ENCODE data around the gene UCN2.
"Not testable (repeated sequence)": the region's sequence is repeated elsewhere in the genome, so short reads cannot be mapped to it uniquely, and the experiment has no call there.

The UCN2 gene

DNA sequence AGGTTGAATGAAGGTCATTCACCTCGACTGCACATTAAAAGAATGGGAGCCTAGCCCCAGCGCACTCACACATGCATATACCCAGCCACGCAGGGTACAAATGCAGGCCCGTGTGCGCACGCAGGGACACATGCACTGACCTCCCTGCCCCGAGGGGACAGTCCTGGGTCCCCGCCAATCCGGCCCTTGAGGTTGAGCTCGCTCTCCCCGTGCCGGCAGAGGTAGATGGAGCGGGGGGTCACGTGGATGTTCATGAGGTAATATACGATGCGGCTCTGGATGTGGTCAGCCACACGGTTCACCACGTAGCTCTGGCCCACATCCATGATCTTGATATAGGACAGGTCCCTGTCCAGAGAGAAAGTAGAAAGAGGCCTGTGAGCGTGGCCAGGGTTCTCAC is 27.5 kb downstream of the UCN2 start:
- no peak for DNase-seq (ENCODE audit: low read depth)

GRCh38 chr3:48535578-48535977 is 28.0 kb downstream of the UCN2 start:
- DNase-seq (ENCODE audit: low read depth) = no peak

- no peak for DNase-seq (ENCODE audit: low read depth)
Observed at GRCh38 chr3:48532977-48533337, 30.6 kb downstream of the UCN2 start.

DNA sequence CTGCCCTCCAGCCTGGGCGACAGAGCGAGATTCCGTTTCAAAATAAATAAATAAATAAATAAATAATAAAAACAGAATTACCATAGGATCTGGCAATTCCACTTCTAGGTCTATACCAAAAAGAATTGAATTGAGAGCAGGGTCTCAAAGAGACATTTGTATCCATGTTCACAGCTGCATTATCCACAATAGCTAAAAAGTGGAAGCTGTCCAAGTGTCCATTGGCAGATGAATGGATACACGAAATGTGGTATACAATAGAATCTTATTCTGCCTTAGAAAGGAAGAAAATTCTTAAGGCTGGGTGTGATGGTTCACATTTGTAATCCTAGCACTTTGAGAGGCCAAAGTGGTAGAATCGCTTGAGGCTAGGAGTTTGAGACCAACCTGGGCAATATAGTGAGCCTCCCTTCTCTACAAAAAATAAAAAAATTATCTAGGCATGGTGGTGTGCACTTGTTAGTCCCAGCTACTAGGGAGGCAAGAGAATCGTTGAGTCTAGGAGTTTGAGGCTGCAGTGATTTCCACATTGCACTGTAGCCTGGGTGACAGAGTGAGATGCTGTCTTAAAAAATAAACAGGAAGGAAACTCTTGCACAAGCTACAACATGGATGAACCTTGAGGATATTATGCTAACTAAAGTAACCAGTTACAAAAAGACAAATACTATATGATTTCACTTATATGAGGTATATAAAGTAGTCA is 31.2 kb downstream of the UCN2 start:
- no peak for DNase-seq (ENCODE audit: low read depth)

GRCh38 chr3:48530701-48531100 is 32.9 kb downstream of the UCN2 start:
- DNase-seq (ENCODE audit: low read depth) = not testable (repeated sequence)

DNA sequence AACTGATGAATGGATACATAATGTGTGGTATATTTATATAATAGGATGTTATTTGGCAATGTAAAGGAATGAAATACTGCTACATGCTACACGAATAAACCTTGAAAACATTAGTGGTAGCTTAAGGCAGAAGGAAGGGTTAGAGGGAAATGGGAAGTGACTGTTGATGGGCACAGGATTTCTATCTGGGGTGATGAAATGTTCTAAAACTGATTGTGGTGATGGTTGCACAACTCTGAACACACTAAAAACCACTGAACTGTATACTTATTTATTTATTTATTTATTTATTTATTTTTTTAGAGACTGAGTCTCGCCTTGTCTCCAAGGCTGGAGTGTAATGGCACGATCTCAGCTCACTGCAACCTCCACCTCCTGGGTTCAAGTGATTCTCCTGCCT is 34.8 kb downstream of the UCN2 start:
- no peak for DNase-seq (ENCODE audit: low read depth)

GRCh38 chr3:48528048-48528447 is 35.5 kb downstream of the UCN2 start:
- no peak for DNase-seq (ENCODE audit: low read depth)

DNA sequence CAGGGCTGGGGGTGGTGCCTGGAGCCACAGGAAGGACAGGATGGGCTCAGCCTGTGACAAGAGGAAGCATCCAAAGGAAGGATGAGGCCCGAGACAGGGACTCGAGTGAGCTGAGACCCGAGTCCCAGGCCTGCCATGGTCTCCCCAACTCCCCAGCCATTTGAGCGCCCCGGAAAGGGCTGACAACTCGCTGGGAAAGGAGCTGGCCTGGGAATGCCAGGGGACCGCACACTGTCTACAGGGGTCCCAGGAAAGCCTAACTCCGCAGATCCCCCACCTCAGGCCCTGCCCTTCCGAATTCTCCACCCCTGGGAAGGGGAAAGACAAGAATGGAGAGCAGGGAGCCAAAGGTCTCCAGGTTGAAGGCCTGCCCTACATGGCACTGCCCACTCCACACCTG is 38.6 kb downstream of the UCN2 start:
- no peak for DNase-seq (ENCODE audit: low read depth)

GRCh38 chr3:48521635-48522034 is 41.9 kb downstream of the UCN2 start:
- DNase-seq (ENCODE audit: low read depth) = no peak

GRCh38 chr3:48519277-48519643 is 44.3 kb downstream of the UCN2 start:
- no peak for DNase-seq (ENCODE audit: low read depth)

DNA sequence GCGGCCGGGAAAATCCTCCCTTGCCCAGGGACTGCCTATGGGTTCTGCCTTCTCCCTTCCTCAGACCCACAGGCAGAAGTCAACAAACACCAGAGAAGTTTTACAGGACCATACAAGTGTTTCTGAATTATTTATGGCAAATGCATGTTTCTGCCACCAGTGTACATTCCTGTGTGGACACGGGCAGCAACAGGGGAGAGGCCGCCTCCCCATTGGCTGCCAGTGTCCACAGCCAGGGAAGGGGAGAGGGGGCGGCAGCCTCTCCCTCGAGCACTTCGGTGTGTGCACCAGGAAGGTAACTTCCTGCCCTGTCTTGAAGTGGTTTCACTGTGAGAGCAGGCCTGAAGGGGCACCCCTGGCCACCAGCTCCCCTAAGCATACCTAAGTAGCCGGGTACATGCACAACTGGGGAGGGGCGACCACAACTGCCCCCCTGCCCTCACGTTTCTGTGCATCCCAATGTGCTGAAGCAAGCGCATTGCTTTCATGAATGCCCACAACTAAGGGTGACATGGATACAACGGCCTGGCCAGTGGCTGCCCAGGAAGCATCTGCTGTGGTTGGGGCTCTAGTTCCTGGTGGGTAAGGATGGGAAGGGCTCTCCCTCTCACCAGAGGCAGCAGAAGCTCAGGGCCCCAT is 44.8 kb downstream of the UCN2 start:
- no peak for DNase-seq (ENCODE audit: low read depth)

DNA sequence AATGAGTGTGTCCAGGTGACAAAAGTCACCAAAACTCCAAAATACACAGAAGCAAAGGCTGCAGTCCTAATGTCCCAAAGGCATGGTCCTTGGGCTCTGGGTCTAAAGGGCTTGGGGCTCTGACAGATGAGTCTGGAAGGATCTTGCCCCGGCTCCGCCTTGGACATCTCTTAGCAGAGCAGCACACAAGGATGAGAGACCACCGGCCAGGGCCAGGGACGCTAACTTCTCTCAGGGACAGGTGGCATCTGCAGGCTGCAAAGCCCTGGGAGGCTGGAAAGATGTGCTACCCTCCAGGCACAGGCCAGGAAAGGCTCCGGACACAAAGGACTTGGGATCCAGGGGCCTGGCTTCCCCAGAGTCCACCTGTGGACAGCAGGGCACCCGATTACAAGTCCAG is 45.5 kb downstream of the UCN2 start:
- no peak for DNase-seq (ENCODE audit: low read depth)

DNA sequence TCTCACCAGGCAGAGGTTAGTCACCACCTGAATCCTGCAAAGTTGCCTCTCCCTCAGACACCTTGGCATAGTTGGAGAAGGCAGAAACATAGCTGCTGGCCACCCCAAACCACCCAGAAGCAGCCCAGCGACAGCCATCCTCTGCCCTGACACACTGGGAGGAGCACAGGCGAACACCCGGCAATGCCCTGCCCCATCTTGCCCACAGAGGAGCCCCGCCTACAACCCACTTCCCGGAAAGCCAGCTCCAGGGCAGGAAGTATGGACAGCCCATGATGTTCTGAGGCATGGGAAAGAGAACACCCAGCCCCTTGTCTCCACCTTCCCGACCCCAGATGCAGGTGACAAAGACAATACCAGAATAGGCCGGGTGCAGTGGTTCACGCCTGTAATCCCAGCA is 47.0 kb downstream of the UCN2 start:
- no peak for DNase-seq (ENCODE audit: low read depth)

DNA sequence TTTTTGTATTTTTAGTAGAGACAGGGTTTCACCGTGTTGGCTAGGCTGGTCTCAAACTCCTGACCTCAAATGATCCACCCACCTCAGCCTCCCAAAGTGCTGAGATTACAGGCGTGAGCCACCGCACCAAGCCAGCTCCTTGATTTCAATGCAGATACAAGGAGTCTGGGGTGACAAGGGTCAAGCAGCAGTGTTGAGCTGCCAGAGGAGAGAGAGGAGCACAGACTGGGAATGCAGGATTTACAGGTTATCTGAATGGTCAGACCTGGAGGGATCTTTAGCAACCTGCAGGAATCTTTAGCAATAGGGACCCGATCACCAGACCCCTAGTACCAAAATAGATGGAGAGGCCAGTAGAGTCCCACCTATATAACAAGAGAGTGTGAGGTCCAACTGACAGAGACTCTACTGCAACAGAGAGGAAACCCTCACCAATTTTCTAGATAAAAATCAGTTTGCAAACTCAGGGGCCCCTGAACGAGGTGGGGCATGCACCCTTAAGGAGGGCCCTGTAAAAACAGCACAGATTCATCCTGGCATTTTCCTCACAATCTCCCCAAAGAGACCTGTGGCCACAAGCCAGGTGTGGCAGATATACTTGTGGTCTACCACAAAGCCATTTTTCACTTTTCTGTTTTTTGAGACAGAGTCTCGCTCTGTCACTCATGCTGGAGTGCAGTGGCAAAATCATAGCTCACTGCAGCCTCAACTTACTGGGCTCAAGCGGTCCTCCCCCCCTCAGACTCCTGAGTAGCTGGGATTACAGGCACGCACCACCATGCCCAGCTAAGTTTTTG is 49.0 kb downstream of the UCN2 start:
- no peak for DNase-seq (ENCODE audit: low read depth)

All from non-pigmented ciliary epithelial cell (primary cell).